GM19468 (cell line): Measurements from ENCODE around the gene EIF2S1.

ENCODE experiments used
- ATAC-seq: cut with Tn5 transposase; IDR thresholded peaks from one replicate; pipeline ENCODE4 v1.9.1; 2021; ENCODE audit warnings: mild to moderate bottlenecking, moderate library complexity, moderate number of reproducible peaks; ENCODE audit not compliant: unreplicated experiment; ENCODE audit errors: extremely low read depth

EIF2S1 gene

GRCh38 chr14:67429510-67430205, 69.5 kb downstream of the EIF2S1 start:
- no peak for ATAC-seq

GRCh38 chr14:67432050-67432564, 72.0 kb downstream of the EIF2S1 start:
- no peak for ATAC-seq

- no peak for ATAC-seq
Measured at GRCh38 chr14:67435603-67436002, 75.5 kb downstream of the EIF2S1 start.
